ENCODE data around the gene FKBP8.
"Not testable (repeated sequence)": the region's sequence is repeated elsewhere in the genome, so short reads cannot be mapped to it uniquely, and the experiment has no call there.

Gene FKBP8

GRCh38 chr19:18558604-18559003 lies 15.2 kb upstream of the FKBP8 start:
- DNase-seq (ENCODE audit: low spot score) = no peak

DNA sequence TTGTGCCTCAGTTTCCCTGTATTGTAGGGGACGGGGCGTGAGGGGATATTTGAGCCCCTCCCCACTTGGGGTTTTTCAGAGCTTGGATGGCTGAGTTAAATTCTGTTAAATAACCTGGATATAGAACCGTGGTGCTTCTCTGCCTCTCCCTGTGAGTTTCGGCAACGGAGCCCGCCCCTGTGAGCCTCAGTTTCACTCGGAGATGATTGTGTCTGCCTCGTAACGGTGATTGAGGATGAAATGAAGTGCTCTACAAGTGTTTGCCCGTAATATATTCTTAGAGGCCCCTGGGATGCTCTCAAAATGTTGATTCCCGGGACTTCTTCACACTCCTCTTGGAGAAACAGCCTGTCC lies 14.8 kb upstream of the FKBP8 start:
- no peak for DNase-seq (ENCODE audit: low spot score)

GRCh38 chr19:18557411-18558201 lies 14.2 kb upstream of the FKBP8 start, which contains the start of gene KXD1:
KXD1 (plus strand) TSS chr19:18557870; CDS start chr19:18562057, 4,187 bp downstream.
- peak; percentile 99 for DNase-seq (ENCODE audit: low spot score)

DNA sequence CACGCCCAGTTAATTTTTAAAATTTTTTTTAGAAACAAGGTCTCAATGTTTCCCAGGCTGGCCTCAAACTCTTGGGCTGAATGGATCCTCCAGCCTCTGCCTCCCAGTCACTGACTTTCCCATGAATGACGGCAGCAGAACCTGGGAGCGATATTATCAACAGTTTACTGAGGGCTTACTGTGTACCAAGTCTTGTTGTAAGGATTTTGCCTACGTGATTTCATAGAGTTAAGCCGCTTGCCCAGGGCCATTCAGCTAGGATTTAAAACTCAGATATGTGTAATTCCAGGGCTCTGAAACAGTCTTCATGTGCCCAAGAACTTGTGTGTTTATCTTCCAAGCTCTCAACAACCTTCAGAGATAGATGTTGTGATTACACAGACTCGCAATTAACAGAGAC lies 8.3 kb upstream of the FKBP8 start:
- no peak for DNase-seq (ENCODE audit: low spot score)

GRCh38 chr19:18543814-18544475 lies 572 bp upstream of the FKBP8 start:
- DNase-seq (ENCODE audit: low spot score) = peak; percentile 72

DNA sequence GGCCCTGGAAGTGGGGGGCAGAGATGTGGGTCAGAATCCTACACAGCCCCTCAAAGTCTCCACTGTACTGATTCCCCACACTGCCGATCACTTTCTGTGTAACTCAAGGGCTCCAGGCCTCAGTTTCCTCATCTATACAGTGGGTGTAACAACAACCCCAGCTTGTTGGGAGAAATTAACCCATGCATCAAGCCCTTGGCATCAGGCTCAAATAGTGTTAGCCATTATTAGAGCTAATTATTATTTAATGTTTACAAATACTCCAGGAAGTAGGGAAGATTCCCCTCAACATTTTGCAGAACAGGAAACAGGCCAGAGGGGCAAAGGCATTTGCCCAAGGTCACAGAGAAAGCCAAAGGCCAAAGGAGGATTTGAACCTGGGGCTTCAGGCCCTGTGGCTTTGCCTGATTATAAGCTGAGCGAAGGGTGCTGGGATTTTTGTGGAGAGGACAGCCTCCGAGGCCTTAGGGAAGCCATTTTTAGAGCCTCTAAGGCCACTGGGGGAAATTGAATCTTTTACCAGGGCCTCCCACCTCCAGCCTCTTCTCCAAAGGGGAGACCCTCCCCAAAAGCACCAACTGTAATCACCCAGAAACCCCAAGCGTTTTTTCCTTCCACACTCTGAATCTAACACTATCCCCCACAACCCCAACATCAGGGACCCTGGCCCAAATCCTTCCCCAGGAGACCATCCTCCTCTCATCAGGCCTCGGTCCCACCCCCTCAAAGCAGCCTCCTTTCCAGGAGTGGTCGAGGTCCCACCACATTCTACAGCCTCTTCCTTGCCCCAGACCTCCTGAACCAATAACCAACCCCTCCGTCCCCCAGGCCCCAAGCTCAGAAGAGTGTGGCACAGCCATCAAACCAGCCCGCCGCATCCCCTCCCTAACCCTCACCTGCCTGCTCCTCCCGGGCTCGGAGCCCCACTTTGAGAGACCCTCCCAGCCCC lies 1.1 kb downstream of the FKBP8 start:
- no peak for DNase-seq (ENCODE audit: low spot score)

DNA sequence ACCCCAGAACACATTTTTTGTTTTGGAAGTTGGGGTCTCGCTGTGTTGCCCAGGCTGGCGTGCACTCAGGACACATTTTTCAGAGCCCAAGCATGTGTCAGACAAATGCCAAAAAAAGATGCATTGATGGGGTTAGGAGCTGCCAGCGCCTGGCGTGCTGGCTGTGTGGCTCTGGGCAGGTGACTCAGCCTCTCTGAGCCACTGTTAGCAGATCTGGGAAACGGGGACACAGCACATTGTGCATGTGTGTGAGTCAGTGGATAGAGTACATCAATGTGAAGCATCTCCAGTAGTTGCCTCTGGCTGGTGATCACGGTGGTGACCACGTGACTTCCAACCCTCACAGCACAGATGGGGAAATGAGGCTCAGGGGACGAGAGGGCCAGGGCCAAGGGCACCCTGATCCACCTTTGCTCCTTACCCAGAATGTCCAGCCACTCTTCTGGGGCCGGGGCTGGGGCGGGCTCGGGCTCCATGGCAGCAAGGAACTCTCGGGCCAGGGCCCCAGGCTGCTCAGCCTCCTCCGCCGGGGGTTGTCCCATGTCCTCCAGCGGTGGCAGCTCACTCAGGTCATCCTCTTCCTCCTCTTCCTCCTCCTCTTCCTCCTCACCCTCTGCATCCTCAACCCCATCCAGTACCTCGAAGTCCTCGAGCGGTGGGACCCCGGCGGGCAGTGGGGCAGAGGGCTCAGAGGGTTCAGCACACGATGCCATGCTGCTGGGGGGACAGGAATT lies 1.9 kb downstream of the FKBP8 start:
- DNase-seq (ENCODE audit: low spot score) = peak; percentile 42

GRCh38 chr19:18540200-18540599 lies 3.2 kb downstream of the FKBP8 start:
- not testable (repeated sequence) for DNase-seq (ENCODE audit: low spot score)

DNA sequence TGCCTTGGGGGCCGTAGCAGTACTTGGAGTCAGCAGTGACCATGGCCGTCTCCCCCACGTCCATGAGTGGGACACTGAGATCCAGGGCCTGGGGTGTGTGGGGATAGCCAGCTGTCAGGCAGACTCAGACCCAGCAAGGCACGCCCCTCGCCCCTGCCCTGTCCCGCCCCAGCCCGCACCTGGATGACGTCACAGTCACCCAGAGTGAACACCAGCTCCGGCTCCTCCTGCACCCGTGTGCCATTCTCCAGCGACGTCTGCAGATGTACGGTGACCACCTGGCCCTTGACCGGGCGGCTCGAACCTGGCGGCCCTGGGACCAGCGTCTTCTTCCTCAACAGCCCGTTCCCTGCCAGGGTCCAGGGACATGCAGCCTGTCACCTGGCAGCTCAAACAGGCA lies 4.0 kb downstream of the FKBP8 start:
- DNase-seq (ENCODE audit: low spot score) = no peak

DNA sequence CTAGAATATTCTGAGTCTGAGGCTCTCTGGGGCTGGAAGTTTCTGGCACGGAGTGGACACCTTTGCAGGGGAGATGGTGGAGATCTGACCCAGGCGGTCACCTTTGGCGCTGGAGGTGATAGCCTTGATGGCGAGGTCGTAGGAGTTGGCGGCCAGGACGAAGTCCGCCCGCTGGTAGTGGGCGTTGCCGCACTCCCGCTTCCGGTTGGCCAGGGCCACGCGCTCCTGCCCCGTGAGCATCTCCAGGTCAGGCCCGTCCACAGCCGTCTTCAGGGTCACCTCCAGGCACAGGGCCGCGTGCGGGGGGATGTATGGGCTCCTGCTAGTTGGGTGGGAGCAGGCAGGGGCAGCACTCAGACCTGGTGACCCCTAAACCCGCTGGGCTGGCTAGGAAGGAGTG lies 5.3 kb downstream of the FKBP8 start:
- no peak for DNase-seq (ENCODE audit: low spot score)

GRCh38 chr19:18537431-18537830 lies 5.9 kb downstream of the FKBP8 start:
- no peak for DNase-seq (ENCODE audit: low spot score)

DNA sequence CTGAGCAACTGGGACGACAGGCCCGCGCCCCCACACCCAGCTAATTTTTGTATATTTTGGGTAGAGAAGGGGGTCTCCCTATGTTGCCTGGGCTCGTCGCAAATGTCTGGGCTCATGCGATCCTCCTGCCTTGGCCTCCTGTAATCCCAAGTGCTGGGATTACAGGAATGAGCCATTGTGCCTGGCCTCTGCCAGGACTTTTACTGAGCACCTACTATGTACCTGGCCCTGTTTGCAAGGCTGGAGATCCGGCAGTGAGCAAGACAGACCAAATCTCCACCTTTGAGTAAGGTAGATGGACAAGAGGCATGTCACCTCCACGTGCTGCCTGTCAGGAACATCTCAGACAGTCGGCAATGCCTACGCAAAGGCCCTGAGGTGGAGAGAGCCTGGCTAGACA lies 6.9 kb downstream of the FKBP8 start:
- no peak for DNase-seq (ENCODE audit: low spot score)

DNA sequence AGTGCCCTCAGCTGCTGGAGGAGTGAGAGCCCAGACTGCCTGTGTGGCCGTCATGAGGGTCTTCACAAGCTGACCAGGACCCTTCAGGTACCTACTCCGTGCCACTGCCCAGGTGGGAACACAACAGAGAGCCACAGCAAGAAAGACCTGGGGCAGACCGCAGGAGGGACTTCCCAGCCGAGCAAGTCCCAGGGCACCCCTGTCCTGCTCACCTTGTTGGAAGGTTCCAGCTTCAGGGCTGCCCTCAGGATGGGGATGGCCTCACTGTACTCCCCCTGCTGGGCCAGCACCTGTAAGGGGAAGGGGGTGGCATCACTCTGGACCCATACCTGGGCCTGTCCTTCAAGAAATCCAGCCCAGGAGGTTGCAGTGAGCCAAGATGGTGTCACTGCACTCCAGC lies 10.3 kb downstream of the FKBP8 start:
- DNase-seq (ENCODE audit: low spot score) = no peak

GRCh38 chr19:18532168-18532890 lies 11.0 kb downstream of the FKBP8 start:
- DNase-seq (ENCODE audit: low spot score) = no peak

GRCh38 chr19:18531485-18531884 lies 11.9 kb downstream of the FKBP8 start:
- DNase-seq (ENCODE audit: low spot score) = no peak

GRCh38 chr19:18529782-18530181 lies 13.6 kb downstream of the FKBP8 start:
- no peak for DNase-seq (ENCODE audit: low spot score)

DNA sequence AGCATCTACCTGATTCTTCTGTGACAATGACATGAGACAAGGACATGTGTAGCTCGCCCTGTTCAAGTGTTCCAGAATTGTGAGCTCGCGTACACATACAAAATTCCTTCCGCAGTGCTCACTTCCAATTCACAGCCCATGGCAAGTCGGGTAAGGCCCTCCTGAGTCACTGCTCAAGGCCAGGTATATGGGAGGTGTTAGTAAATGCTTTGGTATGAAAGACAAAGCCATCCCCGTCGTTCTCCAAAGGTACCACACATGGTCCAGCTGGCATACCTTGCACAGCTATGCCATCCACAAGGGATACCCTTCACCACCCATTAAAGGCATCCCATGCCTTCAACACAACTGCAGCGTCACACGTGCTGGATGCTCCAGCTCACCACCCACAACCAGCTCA lies 17.1 kb downstream of the FKBP8 start:
- DNase-seq (ENCODE audit: low spot score) = peak; percentile 90

- DNase-seq (ENCODE audit: low spot score) = no peak
Observed at GRCh38 chr19:18523841-18524240, 19.5 kb downstream of the FKBP8 start.

GRCh38 chr19:18522862-18523440 lies 20.4 kb downstream of the FKBP8 start:
- not testable (repeated sequence) for DNase-seq (ENCODE audit: low spot score)

DNA sequence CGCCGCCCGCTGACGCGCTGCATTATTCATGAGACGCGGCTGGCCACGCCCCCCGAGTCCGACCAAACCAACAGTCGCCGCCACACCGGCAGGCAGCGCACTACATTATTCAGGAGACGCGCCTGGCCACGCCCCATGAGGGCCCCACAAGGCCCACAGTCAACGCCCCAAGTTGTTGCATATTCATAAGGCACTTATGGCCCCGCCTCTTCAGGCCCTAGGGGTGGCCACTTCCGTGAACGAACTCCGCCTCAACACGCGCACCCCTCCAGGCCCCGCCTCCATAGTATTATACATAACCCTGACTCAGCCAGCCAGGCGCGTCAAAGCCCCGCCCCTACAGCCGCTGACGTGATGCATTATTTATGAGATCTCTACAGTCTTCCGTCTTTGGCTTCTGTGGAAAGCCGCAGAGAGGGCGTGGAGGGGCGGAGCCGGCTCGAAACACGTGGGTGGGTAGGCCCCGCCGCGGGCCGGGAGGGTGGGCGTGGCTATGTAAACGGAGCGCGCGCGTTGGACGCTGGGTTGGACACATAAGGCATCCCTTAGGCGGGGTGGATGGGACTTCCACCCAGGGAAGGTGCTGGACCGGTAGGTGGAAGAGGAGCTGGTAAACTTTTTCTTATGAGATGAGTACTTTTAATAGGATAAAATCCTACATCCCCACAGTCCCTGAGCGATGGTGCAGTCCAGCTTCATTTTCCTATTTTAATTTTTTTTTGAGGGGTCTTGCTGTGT lies 21.1 kb downstream of the FKBP8 start:
- peak; percentile 100 for DNase-seq (ENCODE audit: low spot score)
